ENCODE results near the gene SESN3.

- TF ChIP-seq POLR2AphosphoS5 (IDR thresholded peaks at IDR 0.05) = no peak
- TF ChIP-seq CTCF (IDR thresholded peaks at IDR 0.05) = no peak
Observed at GRCh38 chr11:95245038-95245437, 14.0 kb upstream of the SESN3 start.
